Measurements from ENCODE around the gene METTL5.

- TF ChIP-seq REST (IDR thresholded peaks at IDR 0.05; ENCODE audit: low read depth, low read length) (no peak), TAF1 (IDR thresholded peaks at IDR 0.05; ENCODE audit: borderline replicate concordance, low read depth, low read length) (no peak), GABPA (IDR thresholded peaks at IDR 0.05; ENCODE audit: low read depth) (no peak)
- TF ChIP-seq, protein P1, sequence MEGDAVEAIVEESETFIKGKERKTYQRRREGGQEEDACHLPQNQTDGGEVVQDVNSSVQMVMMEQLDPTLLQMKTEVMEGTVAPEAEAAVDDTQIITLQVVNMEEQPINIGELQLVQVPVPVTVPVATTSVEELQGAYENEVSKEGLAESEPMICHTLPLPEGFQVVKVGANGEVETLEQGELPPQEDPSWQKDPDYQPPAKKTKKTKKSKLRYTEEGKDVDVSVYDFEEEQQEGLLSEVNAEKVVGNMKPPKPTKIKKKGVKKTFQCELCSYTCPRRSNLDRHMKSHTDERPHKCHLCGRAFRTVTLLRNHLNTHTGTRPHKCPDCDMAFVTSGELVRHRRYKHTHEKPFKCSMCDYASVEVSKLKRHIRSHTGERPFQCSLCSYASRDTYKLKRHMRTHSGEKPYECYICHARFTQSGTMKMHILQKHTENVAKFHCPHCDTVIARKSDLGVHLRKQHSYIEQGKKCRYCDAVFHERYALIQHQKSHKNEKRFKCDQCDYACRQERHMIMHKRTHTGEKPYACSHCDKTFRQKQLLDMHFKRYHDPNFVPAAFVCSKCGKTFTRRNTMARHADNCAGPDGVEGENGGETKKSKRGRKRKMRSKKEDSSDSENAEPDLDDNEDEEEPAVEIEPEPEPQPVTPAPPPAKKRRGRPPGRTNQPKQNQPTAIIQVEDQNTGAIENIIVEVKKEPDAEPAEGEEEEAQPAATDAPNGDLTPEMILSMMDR (IDR thresholded peaks at IDR 0.05) = no peak
These were observed 53.1 kb downstream of the METTL5 start for GRCh38 chr2:169771612-169772011.

Measured in SK-N-SH (cell line).